GM21390 (cell line): ENCODE measurements around the gene DGCR8.

ENCODE experiments used
- ATAC-seq: cut with Tn5 transposase; IDR thresholded peaks from one replicate; pipeline ENCODE4 v1.9.1; 2021; ENCODE audit not compliant: unreplicated experiment

The DGCR8 gene

DNA sequence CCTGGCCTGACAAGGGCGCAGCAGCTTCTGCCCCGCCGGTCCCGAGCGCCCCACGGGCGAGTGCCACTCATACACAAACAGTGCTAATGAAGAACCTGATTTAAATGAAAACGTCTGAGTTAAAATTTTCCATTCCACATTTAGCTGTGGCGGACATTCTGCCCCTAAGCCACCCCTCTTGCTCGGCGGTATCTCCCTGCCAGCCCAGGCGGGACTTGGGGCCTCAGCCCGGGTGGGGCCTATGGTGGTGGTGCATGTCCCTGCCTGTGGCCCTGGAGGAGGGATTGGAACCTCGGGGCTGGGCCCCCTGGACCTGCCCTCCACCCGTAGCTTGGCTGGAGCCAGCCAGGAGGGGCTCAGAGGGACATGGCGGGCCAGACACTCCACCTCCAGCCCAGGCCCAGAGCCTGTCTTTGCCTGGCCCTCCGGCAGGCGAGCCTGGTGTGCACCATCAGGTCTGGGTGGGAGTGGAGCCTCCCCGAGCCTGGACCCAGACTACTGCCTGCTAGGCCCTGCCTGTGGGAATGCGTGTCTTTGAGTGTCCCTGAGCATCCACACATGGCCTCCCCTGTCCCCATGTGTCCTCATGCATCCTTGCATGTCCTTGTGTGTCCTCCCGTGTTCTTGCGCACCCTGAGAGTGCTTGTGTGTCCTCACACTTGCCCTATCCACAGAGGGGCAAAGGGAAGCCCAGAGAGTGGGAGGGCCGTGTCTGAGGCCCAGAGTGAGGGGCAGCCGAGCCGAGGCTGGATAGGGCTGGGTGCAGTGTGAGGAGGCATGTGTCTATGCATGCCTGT is 56.0 kb downstream of the DGCR8 start:
- ATAC-seq: no peak

DNA sequence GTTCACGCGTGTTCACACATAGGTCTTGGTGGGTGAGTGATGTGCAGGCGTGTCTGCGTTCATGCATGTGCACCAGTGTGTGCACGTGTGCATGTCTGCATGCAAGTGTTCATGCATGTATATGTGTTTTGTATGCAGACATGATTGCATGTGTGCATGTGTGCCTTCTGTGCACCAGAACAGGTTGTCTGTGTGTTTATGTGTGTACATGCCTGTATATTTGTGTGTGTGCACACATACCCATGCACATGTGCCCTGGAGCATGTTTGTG is 56.5 kb downstream of the DGCR8 start:
- no peak for ATAC-seq

DNA sequence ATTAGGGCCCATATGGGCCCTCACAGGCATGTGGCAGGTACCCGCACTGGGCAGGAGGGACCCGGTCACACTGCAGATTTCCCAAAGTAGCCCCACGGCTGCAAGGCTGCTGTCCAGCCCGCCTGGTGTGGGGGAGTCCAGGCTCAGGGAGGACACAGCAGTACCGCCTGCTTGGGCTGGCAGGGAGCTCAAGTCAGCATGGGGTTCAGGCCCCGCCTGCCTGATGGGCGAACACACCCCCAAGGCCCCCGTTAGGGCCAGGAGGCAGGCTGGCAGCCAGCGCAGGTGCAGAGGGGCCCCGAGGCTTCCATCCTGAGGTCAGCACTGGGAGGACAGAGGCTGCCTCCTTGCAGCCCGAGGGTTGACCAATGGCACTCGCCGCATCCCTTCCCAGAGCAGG is 57.1 kb downstream of the DGCR8 start:
- no peak for ATAC-seq

DNA sequence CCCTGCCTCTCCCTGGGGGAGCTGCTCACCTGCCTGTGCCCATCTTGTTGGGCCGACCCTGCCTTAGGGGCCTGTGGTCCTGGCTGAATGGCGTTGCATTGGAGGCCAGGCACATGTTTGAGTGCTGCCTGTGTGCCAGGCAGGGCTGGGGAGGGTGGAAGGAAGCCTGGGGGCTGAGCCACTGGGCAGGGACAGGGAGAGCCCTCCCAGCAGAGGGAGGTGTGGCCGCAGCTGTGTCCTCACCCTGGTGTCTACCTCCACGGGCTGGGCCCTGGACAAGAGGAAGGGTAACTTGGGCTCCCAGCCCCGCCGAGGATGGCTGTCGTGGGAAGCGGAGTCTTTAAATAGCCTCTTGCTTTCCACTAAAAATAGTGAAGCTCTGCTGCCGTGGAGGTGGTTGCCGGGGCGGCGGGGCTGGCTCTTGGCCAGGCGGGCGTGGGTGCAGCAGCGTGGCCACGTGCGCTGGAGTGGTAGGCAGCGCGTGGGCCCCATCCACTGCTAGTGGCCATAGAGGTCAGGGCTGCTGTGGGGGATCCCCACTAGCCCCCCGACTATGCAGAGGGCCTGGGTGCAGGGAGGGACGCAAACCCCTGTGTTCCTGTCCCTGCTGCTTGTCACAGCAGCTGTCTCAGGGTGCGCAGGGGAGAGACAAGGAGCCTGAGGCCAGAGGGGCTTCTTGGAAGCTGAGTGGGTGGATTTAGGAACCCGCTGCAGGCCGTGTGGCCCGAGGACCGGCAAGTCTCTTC is 57.8 kb downstream of the DGCR8 start:
- no peak for ATAC-seq

DNA sequence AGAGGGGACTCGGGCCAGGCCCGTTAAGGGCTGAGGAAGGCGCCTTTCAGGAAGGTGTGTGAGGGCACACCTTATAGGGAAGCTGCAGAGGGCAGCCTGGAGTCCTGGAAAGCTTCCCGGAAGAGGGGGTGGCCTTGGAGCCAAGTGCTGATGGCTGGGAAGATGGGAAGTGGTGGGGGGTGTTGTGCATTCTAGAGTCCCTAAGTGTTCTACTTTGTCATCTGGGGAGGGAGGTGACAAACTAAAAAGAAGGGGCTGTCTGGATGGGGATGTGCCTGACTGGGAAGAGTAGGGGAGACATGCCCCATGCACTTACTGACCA is 58.3 kb downstream of the DGCR8 start:
- ATAC-seq: no peak

DNA sequence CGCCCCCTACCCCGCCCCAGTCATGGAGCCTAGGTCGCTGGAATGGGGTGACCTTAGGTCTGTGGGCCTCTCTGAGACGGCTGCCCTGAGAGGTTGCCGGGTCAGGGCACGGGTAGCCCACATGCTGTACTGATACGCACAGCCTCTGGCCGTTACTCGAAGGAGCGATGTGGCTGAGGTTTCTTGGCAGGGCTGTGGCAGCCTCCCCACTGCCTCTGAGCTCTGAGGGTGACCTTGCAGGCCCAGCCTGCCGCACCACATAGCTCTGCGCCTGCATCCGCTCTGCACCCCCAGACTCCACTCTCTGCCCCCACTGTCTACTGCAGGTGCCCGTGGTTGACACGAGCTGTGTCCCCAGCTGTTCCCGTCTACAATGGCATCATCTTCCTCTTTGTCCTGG is 58.8 kb downstream of the DGCR8 start:
- no peak for ATAC-seq

DNA sequence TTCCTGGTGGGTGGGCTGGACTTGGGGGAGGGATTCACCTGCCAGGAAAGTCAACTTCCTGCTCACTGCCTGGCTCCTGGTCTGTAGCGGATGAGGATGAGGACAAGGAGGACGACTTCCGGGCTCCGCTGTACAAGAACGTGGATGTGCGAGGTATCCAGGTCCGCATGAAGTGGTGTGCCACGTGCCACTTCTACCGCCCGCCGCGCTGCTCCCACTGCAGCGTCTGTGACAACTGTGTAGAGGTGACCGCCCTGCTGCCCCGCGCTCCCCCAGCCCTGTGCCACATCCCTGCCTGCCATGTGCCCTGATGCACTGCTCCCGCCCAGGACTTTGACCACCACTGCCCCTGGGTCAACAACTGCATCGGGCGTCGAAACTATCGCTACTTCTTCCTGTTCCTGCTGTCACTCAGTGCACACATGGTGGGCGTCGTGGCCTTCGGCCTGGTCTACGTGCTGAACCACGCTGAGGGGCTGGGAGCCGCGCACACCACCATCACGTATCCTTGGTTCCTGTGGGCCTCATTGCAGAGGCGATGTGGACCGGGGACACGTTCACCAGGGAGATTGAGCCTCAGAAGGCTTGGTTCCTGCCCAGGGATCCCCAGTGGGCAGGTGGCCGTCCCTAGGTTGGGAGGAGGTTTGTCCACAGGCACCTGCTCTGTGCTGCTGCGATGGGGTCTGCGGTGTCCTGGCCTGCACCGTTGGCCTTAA is 59.5 kb downstream of the DGCR8 start:
- ATAC-seq: no peak

DNA sequence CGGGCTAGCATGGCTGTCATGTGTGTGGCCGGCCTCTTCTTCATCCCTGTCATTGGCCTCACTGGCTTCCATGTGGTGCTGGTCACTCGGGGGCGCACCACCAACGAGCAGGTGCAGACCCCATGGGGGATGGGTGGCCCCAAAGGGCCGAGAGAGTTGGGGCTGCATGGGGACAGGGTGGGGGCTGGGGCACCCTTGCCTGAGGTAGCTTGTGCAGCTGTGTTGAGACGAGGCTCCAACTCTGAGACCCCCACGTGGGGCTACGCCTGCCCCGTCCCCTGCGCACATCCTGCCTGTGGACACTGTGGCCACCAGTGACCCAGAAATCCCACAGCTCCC is 60.0 kb downstream of the DGCR8 start:
- ATAC-seq: no peak

DNA sequence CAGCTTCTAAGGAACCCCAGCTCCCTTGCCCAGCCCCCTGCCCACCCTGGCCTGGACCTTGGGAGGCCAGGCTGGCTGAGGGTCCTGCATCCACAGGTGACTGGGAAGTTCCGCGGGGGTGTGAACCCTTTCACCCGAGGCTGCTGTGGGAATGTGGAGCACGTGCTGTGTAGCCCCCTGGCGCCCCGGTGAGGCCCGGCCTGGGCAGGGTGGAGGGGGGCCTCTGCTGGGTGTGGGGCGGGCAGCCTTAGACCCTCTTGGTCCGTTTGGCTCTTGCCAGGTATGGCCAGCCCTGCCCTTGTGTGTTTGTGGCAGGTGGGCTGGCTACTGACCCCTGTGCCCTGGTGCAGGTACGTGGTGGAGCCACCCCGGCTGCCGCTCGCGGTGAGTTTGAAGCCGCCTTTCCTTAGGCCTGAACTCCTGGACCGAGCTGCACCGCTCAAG is 60.5 kb downstream of the DGCR8 start:
- no peak for ATAC-seq

DNA sequence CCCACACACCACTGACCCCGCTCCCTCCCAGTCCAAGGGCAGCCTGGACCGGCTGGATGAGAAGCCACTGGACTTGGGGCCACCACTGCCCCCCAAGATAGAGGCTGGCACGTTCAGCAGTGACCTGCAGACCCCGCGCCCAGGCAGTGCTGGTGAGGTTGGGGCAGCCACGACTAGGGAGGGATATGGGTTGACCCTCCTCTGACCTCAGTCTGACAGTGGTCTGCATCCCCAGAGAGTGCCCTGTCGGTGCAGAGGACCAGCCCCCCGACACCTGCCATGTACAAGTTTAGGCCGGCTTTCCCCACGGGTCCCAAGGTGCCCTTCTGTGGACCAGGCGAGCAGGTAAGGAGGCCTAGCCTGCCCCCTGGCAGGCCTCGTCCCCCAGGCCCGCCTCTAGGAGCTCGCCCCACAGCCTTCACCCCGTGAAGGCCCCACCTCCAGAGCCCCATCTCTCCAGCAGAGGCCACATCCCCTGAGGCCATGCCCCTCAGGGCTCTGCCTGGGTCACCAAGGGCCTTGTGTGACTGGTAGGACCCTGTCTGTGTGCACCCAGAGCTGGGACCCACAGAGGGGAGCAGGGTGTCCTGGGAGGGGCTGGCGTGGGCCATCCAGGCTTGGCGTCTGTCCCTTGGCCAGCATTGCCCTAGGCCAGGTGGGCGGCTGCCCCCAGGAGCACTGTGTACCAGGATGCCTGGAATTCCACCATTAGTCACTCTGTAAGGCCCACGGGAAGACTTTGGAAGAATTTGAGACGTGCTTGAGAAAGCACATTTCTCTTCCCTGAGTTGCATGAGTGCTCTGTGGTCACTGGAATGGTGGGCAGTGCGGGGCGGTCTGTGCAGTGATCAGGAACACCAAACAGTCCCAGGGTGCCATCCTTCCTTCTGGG is 61.4 kb downstream of the DGCR8 start:
- ATAC-seq: no peak

DNA sequence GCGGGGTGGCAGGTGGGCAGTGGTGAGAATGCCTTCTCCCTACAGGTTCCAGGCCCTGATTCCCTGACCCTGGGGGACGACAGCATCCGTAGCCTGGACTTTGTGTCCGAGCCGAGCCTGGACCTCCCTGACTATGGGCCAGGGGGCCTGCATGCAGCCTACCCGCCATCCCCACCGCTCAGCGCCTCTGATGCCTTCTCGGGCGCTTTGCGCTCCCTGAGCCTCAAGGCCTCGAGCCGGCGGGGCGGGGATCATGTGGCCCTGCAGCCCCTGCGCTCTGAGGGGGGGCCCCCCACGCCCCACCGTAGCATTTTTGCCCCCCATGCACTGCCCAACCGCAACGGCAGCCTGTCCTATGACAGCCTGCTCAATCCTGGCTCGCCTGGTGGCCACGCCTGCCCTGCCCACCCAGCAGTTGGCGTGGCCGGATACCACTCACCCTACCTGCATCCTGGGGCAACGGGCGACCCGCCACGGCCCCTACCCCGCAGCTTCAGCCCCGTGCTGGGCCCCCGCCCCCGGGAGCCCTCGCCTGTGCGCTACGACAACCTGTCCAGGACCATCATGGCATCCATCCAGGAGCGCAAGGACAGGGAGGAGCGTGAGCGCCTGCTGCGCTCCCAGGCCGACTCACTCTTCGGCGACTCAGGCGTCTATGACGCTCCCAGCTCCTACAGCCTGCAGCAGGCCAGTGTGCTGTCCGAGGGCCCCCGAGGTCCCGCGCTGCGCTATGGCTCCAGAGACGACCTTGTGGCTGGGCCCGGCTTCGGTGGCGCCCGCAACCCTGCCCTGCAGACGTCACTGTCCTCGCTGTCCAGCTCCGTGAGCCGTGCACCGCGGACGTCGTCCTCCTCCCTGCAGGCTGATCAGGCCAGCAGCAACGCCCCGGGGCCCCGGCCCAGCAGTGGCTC is 62.9 kb downstream of the DGCR8 start:
- no peak for ATAC-seq

DNA sequence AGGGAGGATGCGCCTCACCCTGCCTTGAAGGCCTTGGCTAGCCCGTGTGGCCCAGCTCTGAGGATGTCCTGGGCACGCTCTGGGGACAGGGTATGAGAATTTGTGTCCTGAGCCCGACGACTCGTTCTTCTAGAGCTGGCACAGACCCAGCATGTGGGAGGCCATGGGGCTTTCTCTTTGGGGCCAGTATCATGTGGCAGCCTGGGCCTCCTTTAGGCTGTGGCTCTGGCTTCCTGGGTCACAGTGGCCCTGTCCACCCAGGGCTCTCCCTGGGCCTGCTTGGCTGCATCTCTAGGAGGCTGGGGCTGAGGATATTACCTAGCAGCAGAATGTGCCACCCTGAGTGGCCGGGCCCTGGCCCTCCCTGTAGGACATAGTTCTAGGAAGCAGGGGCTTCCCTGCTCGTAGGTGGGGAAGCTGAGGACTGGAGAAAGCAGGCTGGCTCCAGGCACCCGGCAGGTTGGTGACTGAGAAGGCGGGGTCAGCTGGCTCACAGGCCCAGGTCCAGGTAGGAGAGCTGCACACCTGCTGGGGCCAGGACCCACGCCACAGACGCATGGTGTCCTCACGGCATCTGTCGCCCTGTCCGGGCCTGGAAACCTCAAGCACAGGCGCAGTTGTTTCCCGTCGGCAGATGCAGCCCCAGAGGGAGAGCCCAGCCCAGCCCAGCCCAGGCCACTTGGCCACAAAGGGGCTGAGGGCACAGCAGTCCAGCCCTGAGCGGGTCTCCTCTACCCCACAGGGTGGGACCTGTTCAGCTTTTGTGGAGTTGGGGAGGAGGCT is 64.0 kb downstream of the DGCR8 start:
- no peak for ATAC-seq

DNA sequence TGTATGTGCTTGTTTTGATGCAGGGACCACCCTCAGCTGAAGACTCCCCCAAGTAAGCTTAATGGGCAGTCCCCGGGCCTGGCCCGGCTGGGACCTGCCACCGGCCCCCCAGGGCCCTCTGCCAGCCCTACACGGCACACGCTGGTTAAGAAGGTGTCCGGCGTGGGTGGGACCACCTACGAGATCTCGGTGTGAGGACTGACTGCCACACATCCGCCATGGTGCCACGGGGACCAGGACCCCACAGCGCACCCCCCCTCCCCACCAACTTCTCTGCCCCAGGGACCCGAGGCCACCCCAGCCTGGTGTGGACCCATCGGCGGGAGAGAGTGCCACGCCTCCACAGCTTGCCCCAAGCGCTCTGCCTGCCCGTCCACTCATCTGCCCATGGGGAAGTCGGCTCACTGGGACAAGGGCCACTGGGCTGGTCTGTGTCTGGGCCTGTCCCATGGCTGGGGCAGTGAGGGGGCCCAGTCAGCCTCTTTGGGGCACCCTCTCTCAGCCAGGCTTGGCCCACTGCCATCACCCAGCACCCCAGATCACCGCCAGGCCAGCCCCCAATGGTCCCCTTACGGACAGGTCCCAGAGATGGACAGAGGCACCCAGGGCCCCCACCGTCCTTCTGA is 65.3 kb downstream of the DGCR8 start:
- ATAC-seq: no peak

DNA sequence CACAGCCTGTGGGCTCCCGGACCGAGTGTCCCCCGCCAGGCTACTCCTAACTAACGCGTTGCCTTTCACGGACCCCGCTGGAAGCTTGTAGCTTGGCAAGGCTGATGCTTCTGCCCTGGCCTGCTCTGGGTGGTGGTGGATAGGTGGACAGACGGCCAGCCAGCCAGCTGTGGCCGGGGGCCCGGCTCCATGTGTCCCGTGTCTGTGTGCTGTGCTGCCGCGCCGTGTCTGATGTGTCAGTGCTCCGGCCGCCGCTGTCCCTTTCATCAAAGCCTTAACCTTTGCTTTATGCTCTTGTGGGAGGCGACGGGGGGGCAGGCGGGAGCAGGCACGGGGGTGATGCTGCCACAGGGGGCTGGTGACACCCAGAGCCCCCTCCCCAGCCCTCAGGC is 65.8 kb downstream of the DGCR8 start:
- ATAC-seq: no peak

DNA sequence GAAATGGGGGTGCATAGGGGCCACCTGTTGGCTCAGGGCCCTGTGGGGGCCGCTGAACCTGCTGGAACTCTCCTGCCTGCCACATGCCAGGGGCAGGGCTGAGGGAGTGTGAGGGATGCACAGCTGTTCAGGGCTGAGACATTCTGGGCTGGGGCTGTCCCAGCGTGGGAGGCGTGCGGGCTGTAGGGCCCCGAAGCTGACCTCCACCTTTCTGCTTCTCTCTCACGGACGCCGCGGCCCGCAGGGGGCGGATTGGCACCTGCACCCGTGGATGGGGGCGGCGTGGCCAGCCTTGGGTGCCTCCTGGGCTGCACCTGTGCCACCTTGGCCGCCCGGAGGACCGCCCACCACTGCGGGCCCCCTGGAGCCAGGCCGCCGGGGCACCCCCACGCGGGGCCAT is 66.7 kb downstream of the DGCR8 start:
- ATAC-seq: no peak

DNA sequence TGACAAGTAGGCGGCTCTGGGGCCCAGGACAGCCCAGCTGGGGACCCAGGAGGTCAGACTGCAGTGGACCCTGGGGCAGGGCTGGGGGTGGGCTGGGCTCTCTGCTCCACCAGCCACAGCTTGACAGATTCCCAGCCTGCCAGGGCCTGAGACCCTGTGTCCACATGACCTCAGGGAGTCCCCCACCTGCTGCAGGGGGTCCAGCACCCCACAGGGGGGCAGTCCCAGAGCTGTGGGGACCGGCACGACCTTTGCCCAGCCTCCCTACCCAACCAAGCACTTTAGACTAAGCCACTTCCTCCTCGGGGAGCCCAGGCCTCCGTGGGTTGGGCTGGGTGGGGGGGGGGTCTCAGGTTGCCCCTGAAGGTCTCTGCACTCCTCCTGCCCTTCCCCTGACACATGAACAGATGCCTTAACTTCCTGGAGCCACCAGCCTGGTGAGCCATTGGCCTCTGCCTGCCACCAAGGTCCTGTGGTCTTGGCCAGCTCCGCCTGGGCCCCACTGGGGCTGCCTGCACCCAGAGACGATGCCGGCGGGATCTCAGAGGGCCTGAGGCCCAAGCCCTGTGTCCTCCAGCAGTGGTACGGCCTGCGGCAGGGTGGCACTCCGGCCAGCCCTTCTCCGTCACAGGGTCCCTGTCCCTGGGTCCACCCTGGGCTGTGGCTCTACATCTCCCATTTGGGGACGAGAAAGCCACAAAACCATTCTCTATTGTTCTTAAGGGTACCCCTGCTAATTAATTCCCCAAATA is 67.4 kb downstream of the DGCR8 start:
- no peak for ATAC-seq

DNA sequence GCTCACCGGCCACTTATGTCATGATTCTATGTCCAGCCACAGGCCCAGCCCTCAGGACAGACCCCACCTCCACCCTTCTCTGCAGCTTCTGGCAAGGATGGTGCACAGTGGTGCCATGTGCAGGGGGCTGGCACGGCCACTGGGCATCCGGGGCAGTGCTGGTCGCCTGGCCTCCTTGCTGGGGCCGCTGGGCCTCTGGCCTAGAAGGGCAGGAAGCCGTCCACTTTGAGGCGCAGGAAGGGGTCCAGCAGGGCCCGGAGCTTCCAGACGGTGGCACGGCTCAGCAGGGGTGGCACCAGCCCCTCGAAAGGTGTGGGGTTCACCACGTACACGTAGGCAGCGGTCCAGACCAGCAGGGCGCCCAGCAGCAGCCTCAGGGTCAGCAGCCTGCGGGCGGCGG is 68.4 kb downstream of the DGCR8 start:
- ATAC-seq: no peak
